Measurements from ENCODE around the gene NRN1L.
"Not testable (repeated sequence)": the region's sequence is repeated elsewhere in the genome, so short reads cannot be mapped to it uniquely, and the experiment has no call there.

Gene NRN1L

DNA sequence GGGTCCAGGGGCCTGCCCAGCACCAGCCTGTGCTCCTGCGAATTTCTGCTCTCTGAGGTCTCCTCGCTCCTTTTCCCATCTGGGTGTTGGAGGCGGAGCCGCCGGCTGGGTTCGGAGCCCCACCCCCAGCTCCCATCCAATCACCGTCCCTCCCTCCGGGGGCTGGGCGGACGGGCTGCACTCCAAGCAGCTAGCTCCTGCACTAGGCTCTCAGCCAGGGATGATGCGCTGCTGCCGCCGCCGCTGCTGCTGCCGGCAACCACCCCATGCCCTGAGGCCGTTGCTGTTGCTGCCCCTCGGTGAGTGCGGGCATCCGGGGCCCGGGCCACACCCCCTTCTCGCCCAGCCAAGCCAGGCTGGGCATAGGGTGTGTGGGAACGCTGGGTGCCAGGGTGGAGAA lies at the start of gene NRN1L:
Gene NRN1L (plus strand): TSS at position 202 of the 400 bp plus-strand sequence. CDS start 19 bp downstream, at position 221.
- DNase-seq (ENCODE audit: low read depth): peak; percentile 85

DNA sequence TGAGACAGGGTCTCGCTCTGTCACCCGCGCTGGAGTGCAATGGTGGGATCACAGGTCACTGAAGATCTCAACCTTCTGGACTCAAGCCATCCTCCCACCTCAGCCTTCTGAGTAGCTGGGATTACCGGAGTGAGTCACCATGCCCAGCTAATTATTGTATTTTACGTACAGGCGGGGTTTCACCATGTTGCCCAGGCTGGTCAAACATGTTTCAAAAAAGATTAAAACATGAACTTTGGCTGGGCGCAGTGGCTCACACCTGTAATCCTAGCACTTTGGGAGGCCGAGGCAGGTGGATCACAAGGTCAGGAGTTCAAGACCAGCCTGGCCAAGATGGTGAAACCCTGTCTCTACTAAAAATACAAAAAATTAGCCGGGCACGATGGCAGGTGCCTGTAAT lies 47.5 kb upstream of the NRN1L start:
- DNase-seq (ENCODE audit: low read depth): not testable (repeated sequence)

- no peak for DNase-seq (ENCODE audit: low read depth)
Observed at GRCh38 chr16:67837811-67838210, 46.9 kb upstream of the NRN1L start.

- DNase-seq (ENCODE audit: low read depth): no peak
Observed at GRCh38 chr16:67841198-67841815, 43.4 kb upstream of the NRN1L start.

- peak; percentile 89 for DNase-seq (ENCODE audit: low read depth)
Observed at GRCh38 chr16:67841816-67842508, 42.7 kb upstream of the NRN1L start, which contains the start of gene THAP11. THAP11 (plus strand) TSS chr16:67842320; CDS start chr16:67842555, 235 bp downstream.

GRCh38 chr16:67842509-67843342 lies 42.0 kb upstream of the NRN1L start:
- DNase-seq (ENCODE audit: low read depth): peak; percentile 49

DNA sequence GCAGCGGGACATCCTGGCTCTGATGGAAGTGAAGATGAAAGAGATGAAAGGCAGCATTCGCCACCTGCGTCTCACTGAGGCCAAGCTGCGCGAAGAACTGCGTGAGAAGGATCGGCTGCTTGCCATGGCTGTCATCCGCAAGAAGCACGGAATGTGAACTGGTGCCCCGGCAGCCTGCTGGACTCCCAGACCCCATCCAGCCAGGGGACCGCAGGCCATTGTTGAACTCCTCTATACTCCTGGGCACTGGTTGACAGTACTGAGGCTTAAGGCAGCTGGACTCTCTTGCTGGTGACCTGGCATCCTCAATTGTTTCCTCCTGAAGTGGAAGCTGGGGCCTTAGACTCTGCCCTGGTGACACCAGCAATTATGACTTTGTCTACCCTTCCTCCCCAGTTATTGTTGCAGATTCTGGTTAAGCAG lies 41.3 kb upstream of the NRN1L start:
- DNase-seq (ENCODE audit: low read depth): no peak

GRCh38 chr16:67844497-67844896 lies 40.2 kb upstream of the NRN1L start:
- peak; percentile 40 for DNase-seq (ENCODE audit: low read depth)

DNA sequence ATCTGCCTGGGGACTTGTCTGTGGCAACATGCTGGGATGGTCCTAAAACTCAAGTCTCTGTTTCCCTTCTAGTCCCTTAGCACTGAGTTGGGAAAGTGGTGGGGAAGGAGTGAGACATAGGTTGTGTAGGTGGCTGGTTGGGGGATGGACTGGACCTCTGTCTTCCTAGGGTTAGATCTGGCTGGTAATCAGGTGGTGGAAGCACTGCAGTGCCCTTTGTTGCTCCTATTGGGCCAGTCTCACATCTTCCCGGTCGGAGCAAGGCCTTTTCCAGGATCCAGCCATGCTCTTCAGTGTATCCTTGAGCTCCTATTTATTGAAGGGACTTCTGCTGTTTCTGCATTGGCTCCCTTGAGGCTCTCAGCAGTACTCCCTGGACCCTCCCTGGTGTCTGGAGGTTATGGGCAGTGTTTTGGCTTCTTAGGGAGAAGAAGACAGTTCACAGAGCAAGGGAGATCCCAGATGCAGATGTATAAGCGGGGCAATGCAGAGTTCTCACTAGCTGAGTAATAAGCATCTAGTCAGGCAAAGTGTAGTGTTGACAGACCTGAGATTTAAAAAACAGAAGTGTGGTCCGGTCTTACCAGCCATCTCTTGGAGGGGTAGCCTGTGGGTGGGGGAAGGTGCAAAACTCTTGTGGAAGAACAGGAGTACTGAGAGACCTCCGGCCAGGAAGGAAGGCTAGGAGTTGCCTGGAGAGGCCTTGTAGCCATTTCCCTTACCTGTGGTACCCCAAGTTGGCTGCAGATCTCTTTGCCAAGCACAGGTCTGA lies 39.2 kb upstream of the NRN1L start:
- DNase-seq (ENCODE audit: low read depth): no peak

- DNase-seq (ENCODE audit: low read depth): no peak
Observed at GRCh38 chr16:67846063-67846319, 38.7 kb upstream of the NRN1L start.

- peak; percentile 89 for DNase-seq (ENCODE audit: low read depth)
Observed at GRCh38 chr16:67846320-67847063, 38.2 kb upstream of the NRN1L start, which contains the start of gene NUTF2. NUTF2 (plus strand) TSS chr16:67846933; CDS start chr16:67865131, 18,198 bp downstream.

GRCh38 chr16:67847064-67847861 lies 37.4 kb upstream of the NRN1L start, which contains the start of gene CENPT:
CENPT (minus strand) TSS chr16:67847693; CDS start chr16:67833859, 13,834 bp downstream.
- DNase-seq (ENCODE audit: low read depth): peak; percentile 72

GRCh38 chr16:67848118-67848517 lies 36.6 kb upstream of the NRN1L start:
- no peak for DNase-seq (ENCODE audit: low read depth)

DNA sequence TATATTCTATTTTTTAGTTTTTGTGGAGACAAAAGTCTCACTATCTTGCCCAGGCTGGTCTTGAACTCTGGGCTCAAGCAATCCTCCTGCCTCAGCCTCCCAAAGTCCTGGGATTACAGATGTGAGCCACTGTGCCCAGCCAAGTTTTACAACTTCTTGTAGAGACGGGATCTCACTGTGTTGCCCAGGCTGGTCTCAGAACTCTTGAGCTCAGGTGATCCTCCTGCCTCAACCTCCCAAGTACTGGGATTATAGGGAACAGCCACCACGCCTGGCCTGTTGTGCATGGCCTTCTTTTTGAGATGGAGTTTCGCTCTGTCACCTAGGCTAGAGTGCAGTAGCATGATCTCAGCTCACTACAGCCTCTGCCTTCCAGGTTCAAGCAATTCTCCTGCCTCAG lies 31.0 kb upstream of the NRN1L start:
- no peak for DNase-seq (ENCODE audit: low read depth)

- DNase-seq (ENCODE audit: low read depth): no peak
Observed at GRCh38 chr16:67855789-67856188, 28.9 kb upstream of the NRN1L start.

DNA sequence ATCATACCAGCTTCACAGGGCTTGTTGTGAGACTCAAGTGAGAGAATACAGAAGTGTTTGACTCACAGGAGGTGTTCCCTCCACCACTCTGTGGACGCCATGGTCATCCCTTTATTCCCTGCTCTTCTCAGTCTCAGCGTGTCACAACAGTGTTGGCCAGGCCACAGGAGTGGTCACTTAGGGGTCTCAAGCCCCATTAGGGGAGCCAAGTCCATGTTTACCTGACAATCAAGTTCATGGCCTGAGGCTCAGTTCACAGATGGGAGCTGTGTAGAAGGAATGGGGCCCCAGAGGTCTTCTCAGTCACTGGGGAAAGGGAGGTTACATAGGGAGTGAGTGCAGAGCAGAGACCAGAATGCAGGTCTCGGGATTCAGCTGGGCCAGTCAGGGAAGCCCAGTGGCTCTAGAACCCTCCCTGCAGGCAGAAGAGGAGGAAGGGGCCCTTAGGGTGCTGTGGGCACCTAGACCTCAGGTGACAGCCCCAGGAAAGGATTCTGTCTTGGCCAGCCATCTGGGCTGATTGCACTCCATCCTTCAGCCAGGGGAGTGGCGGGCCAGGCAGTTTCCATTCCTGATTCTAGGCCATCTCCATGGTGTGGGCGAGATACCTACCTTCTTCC lies 27.6 kb upstream of the NRN1L start:
- no peak for DNase-seq (ENCODE audit: low read depth)

DNA sequence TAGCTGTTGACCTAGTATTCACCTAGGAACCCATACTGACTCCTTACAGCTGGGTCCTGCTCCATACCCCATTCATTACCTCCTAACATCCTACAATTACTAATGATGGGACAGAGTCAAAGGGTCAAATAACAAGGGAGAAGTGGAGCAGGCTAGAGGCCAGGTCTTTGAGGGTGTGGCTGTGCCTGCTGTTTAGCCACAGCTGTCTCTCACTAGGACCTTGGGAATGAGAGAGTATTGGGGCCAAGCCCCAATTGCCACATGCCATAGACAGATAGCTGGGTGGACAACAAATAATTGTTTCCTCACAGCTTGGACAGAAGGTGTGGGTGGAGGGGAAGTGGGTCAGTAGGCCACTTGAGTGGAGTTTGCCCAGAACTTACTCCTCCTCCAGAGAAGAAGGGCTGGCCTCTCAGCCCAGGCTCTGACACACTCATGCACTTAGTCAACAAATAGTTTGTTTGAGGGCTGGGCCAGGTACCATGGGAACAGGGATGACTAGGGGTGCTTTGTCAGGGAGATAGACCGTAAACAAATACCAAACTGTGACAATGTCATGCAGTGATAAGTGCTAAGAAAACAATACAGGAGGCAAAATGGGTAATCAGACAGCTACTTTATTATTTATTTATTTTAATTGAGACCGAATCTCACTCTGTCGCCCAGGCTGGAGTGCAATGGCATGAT lies 27.0 kb upstream of the NRN1L start:
- DNase-seq (ENCODE audit: low read depth): peak; percentile 97

- DNase-seq (ENCODE audit: low read depth): no peak
Observed at GRCh38 chr16:67858500-67858899, 26.2 kb upstream of the NRN1L start.

Data from amniotic epithelial cell (primary cell).